PC-9 (cell line): Measurements from ENCODE around the gene GOT1. TPM values are rescaled to one million over a fixed set of nuclear protein-coding genes. Genes with fewer than 3 reads are reported as not detected.

ENCODE experiments used
- BruUV-seq: library from RNA; stranded (reverse); fragments of 400-500 nt; replicated peaks from 2 replicates; lab custom pipeline; 2021; lab: Mats Ljungman, UMichigan
- CTCF ChIA-PET: fragments of 300-600 bp; sonication (Branson Sonifier 250); formaldehyde crosslinking; loops from one replicate; lab custom pipeline; 2022; ENCODE audit warnings: antibody characterized with exemption; lab: Charles Lee
- POLR2A ChIA-PET: fragments of 300-600 bp; sonication (Branson Sonifier 250); formaldehyde crosslinking; loops from one replicate; lab custom pipeline; 2022; ENCODE audit warnings: antibody characterized with exemption; ENCODE audit not compliant: unreplicated experiment; lab: Charles Lee
- DNase-seq, 2 experiments: peaks; one replicate each; pipeline versions ENCODE4 v3.0.0 to v3.0.0-alpha.2; 2015 to 2022; ENCODE audit warnings: mixed read lengths in 1 of 2
- H2AFZ ChIP-seq: fragments of 200-600 bp; sonication (generic); 2 replicates; pipeline ENCODE4 v1.8.1; 2017; ENCODE audit warnings: antibody characterized with exemption
- H3F3A ChIP-seq: fragments of 200-600 bp; sonication (generic); 2 replicates; pipeline ENCODE4 v1.8.1; 2017; ENCODE audit warnings: antibody characterized with exemption, mild to moderate bottlenecking, low read depth; ENCODE audit not compliant: insufficient read depth
- H3K27ac ChIP-seq: fragments of 200-600 bp; sonication (generic); 2 replicates; pipeline ENCODE4 v1.6.1; 2016; ENCODE audit warnings: mixed run types
- H3K27me3 ChIP-seq: fragments of 200-600 bp; sonication (generic); 2 replicates; pipeline ENCODE4 v1.6.1; 2016; ENCODE audit warnings: low read depth, mixed run types; ENCODE audit not compliant: insufficient read depth
- H3K36me3 ChIP-seq: fragments of 200-600 bp; sonication (generic); 2 replicates; pipeline ENCODE4 v1.6.1; 2016; ENCODE audit warnings: low read depth, mixed run types
- H3K4me1 ChIP-seq: fragments of 200-600 bp; sonication (generic); replicated peaks from 2 replicates; pipeline ENCODE4 v1.6.1; 2016; ENCODE audit warnings: mixed run types; ENCODE audit not compliant: insufficient read depth
- H3K4me2 ChIP-seq: fragments of 200-600 bp; sonication (generic); 2 replicates; pipeline ENCODE4 v1.6.1; 2017; ENCODE audit warnings: mixed run types
- H3K4me3 ChIP-seq: fragments of 200-600 bp; sonication (generic); 2 replicates; pipeline ENCODE4 v1.6.1; 2016; ENCODE audit warnings: mixed run types
- H3K79me2 ChIP-seq: fragments of 200-600 bp; sonication (generic); 2 replicates; pipeline ENCODE4 v1.6.1; 2017; ENCODE audit warnings: low read depth, mixed run types
- H3K9me2 ChIP-seq: fragments of 200-600 bp; sonication (generic); 2 replicates; pipeline ENCODE4 v1.8.1; 2017; ENCODE audit warnings: mild to moderate bottlenecking; ENCODE audit not compliant: insufficient read depth
- H3K9me3 ChIP-seq: fragments of 200-600 bp; sonication (generic); 2 replicates; pipeline ENCODE4 v1.8.1; 2016; ENCODE audit warnings: low read depth; ENCODE audit not compliant: insufficient read depth
- H4K20me1 ChIP-seq: fragments of 200-600 bp; sonication (generic); 2 replicates; pipeline ENCODE4 v1.8.1; 2017; ENCODE audit not compliant: insufficient read depth
- CTCF ChIP-seq: fragments of 200-600 bp; sonication (generic); conservative IDR thresholded peaks from 2 replicates; pipeline ENCODE4 v1.6.1; 2017; ENCODE audit warnings: mixed run types, antibody characterized with exemption, mild to moderate bottlenecking, moderate library complexity
- EZH2 ChIP-seq: fragments of 200-600 bp; sonication (generic); IDR thresholded peaks from 2 replicates; pipeline ENCODE4 v1.8.0; 2017; ENCODE audit warnings: antibody characterized with exemption, low read depth
- intact Hi-C: fragments of 100-400 bp; cut with micrococcal nuclease; formaldehyde crosslinking; loops from one replicate; pipeline ENCODE4 v1.10.0; 2022; ENCODE audit not compliant: unreplicated experiment
- total RNA-seq: library from RNA; stranded (reverse); gene quantifications from 2 replicates; pipeline ENCODE4 v1.2.3, GENCODE V29; 2021

GOT1 gene
- total RNA-seq, 1 experiment from 2014 or later, result 28.6 TPM

DNA sequence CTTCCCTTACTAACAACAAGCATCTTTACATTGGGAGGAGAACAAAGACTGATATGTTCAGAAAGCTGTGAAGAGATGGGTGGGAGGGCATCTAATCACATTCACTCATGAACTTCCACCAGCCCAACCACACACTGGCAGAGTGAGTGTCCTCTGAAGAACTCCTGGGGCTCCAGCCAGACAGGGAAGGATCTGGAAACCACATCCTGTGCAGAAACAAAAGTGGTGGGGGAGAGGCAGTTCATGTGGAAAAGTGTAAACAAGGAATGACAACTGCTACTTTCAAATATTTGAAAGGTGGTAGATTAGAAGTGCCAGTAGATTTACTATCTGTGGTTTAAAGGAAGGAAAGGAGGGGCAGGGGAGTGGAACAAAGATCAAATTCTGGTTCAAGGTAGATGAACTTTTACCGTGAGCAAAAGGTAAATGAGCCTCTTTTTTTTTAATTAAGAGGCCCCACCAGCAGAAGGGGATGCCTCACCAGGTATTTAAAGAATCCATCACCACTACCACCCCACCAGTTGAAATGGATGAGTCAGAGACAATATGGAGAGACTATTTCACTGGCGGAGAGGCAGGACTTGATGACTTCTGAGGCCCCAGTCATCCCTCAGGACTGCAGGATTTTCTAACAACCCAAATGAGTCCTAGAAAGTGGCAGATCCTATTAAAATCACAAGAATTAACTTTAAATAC is 34.5 kb downstream of the GOT1 start:
- Histone ChIP-seq H3K36me3 (no peaks in the 10 kb centered on the region), H3K4me1 (peaks cover 52% of the 10 kb centered on the region), H2AFZ (no peak overlapping the region), H3K4me3 (no peak overlapping the region), H3F3A (peaks cover 31% of the 10 kb centered on the region), H3K9me2 (no peaks in the 10 kb centered on the region), H4K20me1 (no peaks in the 10 kb centered on the region), H3K4me2 (peak overlapping the region; percentile 29), H3K9me3 (no peaks in the 10 kb centered on the region), H3K79me2 (no peaks in the 10 kb centered on the region), H3K27ac (peak overlapping the region; percentile 53), H3K27me3 (no peaks in the 10 kb centered on the region)
- no TSS peak for BruUV-seq
- CTCF ChIA-PET, result no interaction called here
- intact Hi-C loops, result loop anchor here (1.0 to 5.0 kb wide), 2 partner anchors 34 to 316 kb away; partner anchors contain the start of gene GOT1
- TF ChIP-seq EZH2, result no peak
- no peak for TF ChIP-seq CTCF
- POLR2A ChIA-PET, result interaction anchor here (0.6 kb wide), 1 partner anchor 225 kb away, joined by 10 read pairs; no protein-coding TSS in a partner anchor
- DNase-seq, result peak; percentile 63 to 86

- Histone ChIP-seq H2AFZ (no peak overlapping the region), H3K36me3 (no peaks in the 10 kb centered on the region), H3K4me3 (no peak overlapping the region), H3F3A (peaks cover 31% of the 10 kb centered on the region), H3K27me3 (no peaks in the 10 kb centered on the region), H3K9me2 (no peaks in the 10 kb centered on the region), H3K4me1 (peaks cover 52% of the 10 kb centered on the region), H3K79me2 (no peaks in the 10 kb centered on the region), H3K27ac (peak overlapping the region; percentile 48), H4K20me1 (no peaks in the 10 kb centered on the region), H3K9me3 (no peaks in the 10 kb centered on the region), H3K4me2 (peak overlapping the region; percentile 29)
- BruUV-seq, result no TSS peak
- ChIA-PET POLR2A (interaction anchor here (0.7 kb wide), 1 partner anchor 35 kb away, joined by 4 read pairs; the partner anchor contains the start of gene GOT1), CTCF (no interaction called here)
- TF ChIP-seq CTCF, result no peak
- DNase-seq, result peak in 1 of 2 experiments; percentile 59
- intact Hi-C loops, result loop anchor here (5.0 kb wide), 2 partner anchors 167 to 317 kb away; no protein-coding TSS in a partner anchor
Measured at GRCh38 chr10:99394761-99395386, 35.5 kb downstream of the GOT1 start.

- H3K9me2 ChIP-seq, result no peaks in the 10 kb centered on the region
- no peaks in the 10 kb centered on the region for H3K9me3 ChIP-seq
- H3K4me3 ChIP-seq, result no peak overlapping the region
- peaks cover 52% of the 10 kb centered on the region for H3K4me1 ChIP-seq
- no peaks in the 10 kb centered on the region for H3K36me3 ChIP-seq
- H3K27me3 ChIP-seq, result no peaks in the 10 kb centered on the region
- H3K27ac ChIP-seq, result no peak overlapping the region
- intact Hi-C loops, result loop anchor here (5.0 kb wide), 1 partner anchor 168 kb away; no protein-coding TSS in a partner anchor
- peak overlapping the region; percentile 29 for H3K4me2 ChIP-seq
- TF ChIP-seq CTCF, result no peak
- no peak for TF ChIP-seq EZH2
- peaks cover 31% of the 10 kb centered on the region for H3F3A ChIP-seq
- CTCF ChIA-PET, result no interaction called here
- no TSS peak for BruUV-seq
- no peak overlapping the region for H2AFZ ChIP-seq
- H3K79me2 ChIP-seq, result no peaks in the 10 kb centered on the region
- no peak for DNase-seq
- POLR2A ChIA-PET, result interaction anchor here (0.7 kb wide), 1 partner anchor 36 kb away, joined by 4 read pairs; the partner anchor contains the start of gene GOT1
- no peaks in the 10 kb centered on the region for H4K20me1 ChIP-seq
Measured at GRCh38 chr10:99394256-99394655, 36.2 kb downstream of the GOT1 start.
